SJCRH30 (cell line): ENCODE measurements around the gene CRYAB. TPM values are rescaled to one million over a fixed set of nuclear protein-coding genes. Genes with fewer than 3 reads are reported as not detected.

ENCODE experiments used
- DNase-seq, 2 experiments: peaks; one replicate each; pipeline ENCODE4 v3.0.0-alpha.2; 2015 to 2020
- H3K27ac ChIP-seq: fragments of 250-450 bp; sonication (Bioruptor Pico); 2 replicates; pipeline ENCODE4 v1.5.1; 2020; ENCODE audit warnings: mild to moderate bottlenecking, moderate library complexity
- H3K27me3 ChIP-seq: fragments of 250-450 bp; sonication (Bioruptor Pico); 2 replicates; pipeline ENCODE4 v1.5.1; 2020; ENCODE audit warnings: mild to moderate bottlenecking, moderate library complexity
- H3K36me3 ChIP-seq: fragments of 250-450 bp; sonication (Bioruptor Pico); 2 replicates; pipeline ENCODE4 v1.5.1; 2020; ENCODE audit warnings: mild to moderate bottlenecking, moderate library complexity
- H3K4me1 ChIP-seq: fragments of 250-450 bp; sonication (Bioruptor Pico); 2 replicates; pipeline ENCODE4 v1.5.1; 2020; ENCODE audit warnings: mild to moderate bottlenecking, moderate library complexity
- H3K4me3 ChIP-seq: fragments of 250-450 bp; sonication (Bioruptor Pico); 2 replicates; pipeline ENCODE4 v1.5.1; 2020; ENCODE audit warnings: mild to moderate bottlenecking, moderate library complexity
- H3K9me3 ChIP-seq: fragments of 250-450 bp; sonication (Bioruptor Pico); replicated peaks from 2 replicates; pipeline ENCODE4 v1.5.1; 2020; ENCODE audit warnings: mild to moderate bottlenecking, moderate library complexity
- total RNA-seq: library from RNA; depleted of rRNA; stranded (reverse); fragments of >200 nt; shearing (Covaris generic); gene quantifications from 2 replicates; pipeline ENCODE4 v1.2.3, GENCODE V29; 2014; rRNA removed

The CRYAB gene
- 3.4 and 4.1 TPM in 2 replicates for total RNA-seq

GRCh38 chr11:111911563-111912401 is at the start of gene CRYAB:
TSS of gene CRYAB (minus strand) at chr11:111911770. CDS start at chr11:111911724, 46 bp downstream.
- H3K36me3 ChIP-seq = no peaks in the 10 kb centered on the region
- DNase-seq = peak in 1 of 2 experiments; percentile 28
- H3K4me1 ChIP-seq = peaks cover 10% of the 10 kb centered on the region
- no peaks in the 10 kb centered on the region for H3K9me3 ChIP-seq
- H3K27ac ChIP-seq = peak within 1 kb of the TSS; percentile 25; the same call in 1 of the 2 replicates
- peak within 1 kb of the TSS; percentile 53 for H3K4me3 ChIP-seq
- no peaks in the 10 kb centered on the region for H3K27me3 ChIP-seq

GRCh38 chr11:111960916-111961315 is 49.3 kb upstream of the CRYAB start:
- H3K9me3 ChIP-seq = no peaks in the 10 kb centered on the region

GRCh38 chr11:111957663-111958444 is 46.3 kb upstream of the CRYAB start:
- peaks cover 16% of the 10 kb centered on the region for H3K4me1 ChIP-seq
- peak overlapping the region; percentile 77 for H3K27ac ChIP-seq
- H3K36me3 ChIP-seq = no peaks in the 10 kb centered on the region
- DNase-seq = peak; percentile 91
- H3K4me3 ChIP-seq = no peak overlapping the region
- H3K9me3 ChIP-seq = no peaks in the 10 kb centered on the region
- H3K27me3 ChIP-seq = no peaks in the 10 kb centered on the region

More at GRCh38 chr11:111960916-111961315, 49.3 kb upstream of the CRYAB start:
- Histone ChIP-seq H3K27ac (no peak overlapping the region), H3K4me3 (no peak overlapping the region), H3K27me3 (no peaks in the 10 kb centered on the region), H3K36me3 (no peaks in the 10 kb centered on the region), H3K4me1 (peaks cover 18% of the 10 kb centered on the region)
- no peak for DNase-seq

- peak; percentile 20 to 42 for DNase-seq
Observed at GRCh38 chr11:111954154-111954553, 42.6 kb upstream of the CRYAB start.

GRCh38 chr11:111951565-111951964 is 40.0 kb upstream of the CRYAB start:
- no peaks in the 10 kb centered on the region for H3K9me3 ChIP-seq
- H3K27ac ChIP-seq = no peak overlapping the region
- no peak overlapping the region for H3K4me3 ChIP-seq
- H3K27me3 ChIP-seq = no peaks in the 10 kb centered on the region
- DNase-seq = no peak
- no peaks in the 10 kb centered on the region for H3K4me1 ChIP-seq
- no peaks in the 10 kb centered on the region for H3K36me3 ChIP-seq

More at GRCh38 chr11:111954154-111954553, 42.6 kb upstream of the CRYAB start:
- Histone ChIP-seq H3K4me1 (peaks cover 16% of the 10 kb centered on the region), H3K36me3 (no peaks in the 10 kb centered on the region), H3K4me3 (no peak overlapping the region), H3K27me3 (no peaks in the 10 kb centered on the region), H3K27ac (no peak overlapping the region), H3K9me3 (no peaks in the 10 kb centered on the region)

GRCh38 chr11:111949519-111950426 is 38.2 kb upstream of the CRYAB start:
- Histone ChIP-seq H3K36me3 (no peaks in the 10 kb centered on the region), H3K27ac (no peak overlapping the region), H3K9me3 (no peaks in the 10 kb centered on the region), H3K4me1 (no peaks in the 10 kb centered on the region), H3K27me3 (no peaks in the 10 kb centered on the region), H3K4me3 (no peak overlapping the region)
- DNase-seq = no peak

GRCh38 chr11:111947143-111947542 is 35.6 kb upstream of the CRYAB start:
- DNase-seq = no peak
- Histone ChIP-seq H3K27ac (no peak overlapping the region), H3K9me3 (no peaks in the 10 kb centered on the region), H3K27me3 (no peaks in the 10 kb centered on the region), H3K4me1 (no peaks in the 10 kb centered on the region), H3K4me3 (no peak overlapping the region), H3K36me3 (no peaks in the 10 kb centered on the region)

GRCh38 chr11:111946499-111946898 is 34.9 kb upstream of the CRYAB start:
- no peaks in the 10 kb centered on the region for H3K36me3 ChIP-seq
- no peak overlapping the region for H3K27ac ChIP-seq
- no peaks in the 10 kb centered on the region for H3K9me3 ChIP-seq
- DNase-seq = no peak
- no peak overlapping the region for H3K4me3 ChIP-seq
- H3K4me1 ChIP-seq = 0 out of 2 replicates have a peak, but pooled peaks cover 2% of the 10 kb centered on the region
- no peaks in the 10 kb centered on the region for H3K27me3 ChIP-seq

GRCh38 chr11:111945198-111945597 is 33.6 kb upstream of the CRYAB start:
- no peak overlapping the region for H3K27ac ChIP-seq
- H3K4me1 ChIP-seq = 0 out of 2 replicates have a peak, but pooled peaks cover 2% of the 10 kb centered on the region
- no peak overlapping the region for H3K4me3 ChIP-seq
- DNase-seq = no peak
- no peaks in the 10 kb centered on the region for H3K27me3 ChIP-seq
- no peaks in the 10 kb centered on the region for H3K36me3 ChIP-seq
- H3K9me3 ChIP-seq = no peaks in the 10 kb centered on the region

- Histone ChIP-seq H3K4me1 (0 out of 2 replicates have a peak, but pooled peaks cover 2% of the 10 kb centered on the region), H3K27ac (no peak overlapping the region), H3K36me3 (no peaks in the 10 kb centered on the region), H3K27me3 (no peaks in the 10 kb centered on the region), H3K9me3 (no peaks in the 10 kb centered on the region), H3K4me3 (no peak overlapping the region)
- DNase-seq = no peak
Observed at GRCh38 chr11:111944651-111945051, 33.1 kb upstream of the CRYAB start.

GRCh38 chr11:111944139-111944538 is 32.6 kb upstream of the CRYAB start:
- Histone ChIP-seq H3K9me3 (no peaks in the 10 kb centered on the region), H3K4me1 (0 out of 2 replicates have a peak, but pooled peaks cover 2% of the 10 kb centered on the region), H3K27me3 (no peaks in the 10 kb centered on the region), H3K27ac (no peak overlapping the region), H3K36me3 (no peaks in the 10 kb centered on the region), H3K4me3 (no peak overlapping the region)
- no peak for DNase-seq

GRCh38 chr11:111942829-111943228 is 31.3 kb upstream of the CRYAB start:
- Histone ChIP-seq H3K36me3 (no peaks in the 10 kb centered on the region), H3K27ac (no peak overlapping the region), H3K4me3 (no peak overlapping the region), H3K27me3 (no peaks in the 10 kb centered on the region), H3K9me3 (no peaks in the 10 kb centered on the region), H3K4me1 (0 out of 2 replicates have a peak, but pooled peaks cover 2% of the 10 kb centered on the region)
- DNase-seq = no peak

GRCh38 chr11:111941963-111942362 is 30.4 kb upstream of the CRYAB start:
- Histone ChIP-seq H3K4me1 (0 out of 2 replicates have a peak, but pooled peaks cover 5% of the 10 kb centered on the region), H3K27me3 (no peaks in the 10 kb centered on the region), H3K27ac (no peak overlapping the region), H3K36me3 (no peaks in the 10 kb centered on the region), H3K9me3 (no peaks in the 10 kb centered on the region), H3K4me3 (no peak overlapping the region)
- peak in 1 of 2 experiments; percentile 34 for DNase-seq
